K562 (cell line): ENCODE measurements around the gene NDUFA7. TPM values are rescaled to one million over a fixed set of nuclear protein-coding genes. Genes with fewer than 3 reads are reported as not detected.

ENCODE experiments used
- EP400 ChIP-seq: fragments of 450-650 bp; IDR thresholded peaks from 2 replicates; pipeline ENCODE4 v1.6.1; 2017; ENCODE audit warnings: antibody characterized with exemption, mild to moderate bottlenecking, moderate library complexity
- EZH2 ChIP-seq: IDR thresholded peaks from 2 replicates; pipeline ENCODE4 v1.6.1; 2012; ENCODE audit warnings: low read depth, mild to moderate bottlenecking, inconsistent platforms, low read length, borderline replicate concordance
- FOSL1 ChIP-seq: fragments of 200-800 bp; sonication (Bioruptor generic); conservative IDR thresholded peaks from 2 replicates; pipeline ENCODE4 v1.6.1; 2016; ENCODE audit warnings: missing genetic modification characterization, missing compliant biosample characterization
- FOXP4 ChIP-seq: sonication (generic); formaldehyde crosslinking; IDR thresholded peaks from 2 replicates; pipeline ENCODE4 v1.8.0; 2022; ENCODE audit warnings: mild to moderate bottlenecking, missing genetic modification reagents, borderline replicate concordance
- NRF1 ChIP-seq, 2 experiments: fragments of 450-650 bp; IDR thresholded peaks in 1 of 2; conservative IDR thresholded peaks in 1 of 2; 2 replicates each; pipeline ENCODE4 v1.6.1; 2014; ENCODE audit warnings: mild to moderate bottlenecking in 2 of 2
- UBTF ChIP-seq, 2 experiments: IDR thresholded peaks; 2 replicates each; pipeline ENCODE4 v1.6.1; 2012; ENCODE audit warnings: improper control_type of control experiment in 2 of 2, low read depth in 2 of 2, low read length in 2 of 2, borderline replicate concordance in 1 of 2
- ZNF311 ChIP-seq: fragments of 250-450 bp; sonication (Bioruptor Pico); IDR thresholded peaks from 2 replicates; pipeline ENCODE4 v1.4.0; 2020; ENCODE audit warnings: mild to moderate bottlenecking, moderate library complexity
- polyA plus RNA-seq, 8 experiments: library from polyadenylated mRNA; depleted of rRNA in 4 of 8; stranded (reverse) in 5 of 8; unstranded in 3 of 8; fragments of >200 nt; fragmentation: Nextera tagmentation in 2 of 8; fragmentation: Illumina TruSeq in 1 of 8; extraction: Ambion mirVana in 2 of 8; extraction: Trizol in 1 of 8; gene quantifications; 2 replicates each; pipeline versions ENCODE4 v1.2.1 to v1.2.3, GENCODE V29; 2011 to 2014; ENCODE audit warnings: inconsistent platforms in 1 of 8, missing spikeins in 1 of 8
- total RNA-seq, 7 experiments: library from RNA; depleted of rRNA in 6 of 7; stranded (reverse); fragments of >200 nt in 6 of 7; fragmentation: Illumina TruSeq in 2 of 7; extraction: Trizol in 2 of 7; gene quantifications; 2 replicates each; pipeline versions ENCODE4 v1.2.1 to v1.2.3, GENCODE V29; 2011 to 2021; ENCODE audit warnings: low replicate concordance in 1 of 7
- TF ChIP-seq, protein P1 (sequence below), 2 experiments: fragments of 450-650 bp; formaldehyde crosslinking in 1 of 2; IDR thresholded peaks; 2 replicates each; pipeline versions ENCODE4 v1.4.0 to v1.6.1; 2014 to 2020; ENCODE audit warnings: mild to moderate bottlenecking in 2 of 2, borderline replicate concordance in 1 of 2, low read depth in 1 of 2
- TF ChIP-seq, protein P2 (sequence below): fragments of 450-650 bp; IDR thresholded peaks from 2 replicates; pipeline ENCODE4 v1.7.0; 2016; ENCODE audit warnings: borderline replicate concordance

NDUFA7 gene
- total and polyA plus RNA-seq, 9 of the 15 experiments (the other 6 are each of a cell fraction or from before 2014, with no cell fraction given): 70.8 to 348 (median 142) TPM

DNA sequence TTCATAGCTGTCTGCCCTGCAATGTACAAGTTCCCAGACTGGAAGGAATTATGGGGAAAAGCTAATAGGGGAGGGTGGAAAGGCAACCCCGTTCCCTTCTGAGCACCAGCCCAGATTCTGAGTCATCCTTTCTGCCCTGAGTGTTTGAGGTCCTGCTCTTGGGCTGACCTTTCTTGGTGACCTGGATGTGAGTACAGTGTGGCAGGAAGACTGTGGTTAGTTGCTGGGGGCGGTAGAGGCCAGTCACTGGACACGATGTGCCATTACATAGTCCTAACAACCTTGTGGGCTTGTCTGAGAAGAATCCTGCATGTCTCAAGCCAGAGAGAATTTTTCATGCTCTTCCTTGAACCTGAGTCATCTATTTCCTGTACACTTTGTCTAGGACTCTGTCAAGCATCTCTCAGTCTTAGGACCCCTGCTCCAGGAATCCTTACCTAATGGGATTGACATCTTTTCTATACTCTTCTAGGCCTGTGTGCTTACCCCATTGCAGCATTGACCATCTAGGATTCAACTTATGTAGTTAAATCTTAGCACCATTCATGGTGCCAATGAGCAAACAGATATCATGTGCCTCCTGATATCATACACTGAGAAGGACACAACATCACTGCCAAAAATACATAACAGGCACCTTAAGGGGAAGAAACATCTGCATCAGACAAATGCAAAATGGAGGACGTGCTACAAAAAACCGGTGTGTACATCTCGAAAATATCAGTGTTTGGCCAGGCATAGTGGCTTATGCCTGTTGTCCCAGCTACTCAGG, 34.6 kb upstream of the NDUFA7 start (continued):
- TF ChIP-seq, protein P1, sequence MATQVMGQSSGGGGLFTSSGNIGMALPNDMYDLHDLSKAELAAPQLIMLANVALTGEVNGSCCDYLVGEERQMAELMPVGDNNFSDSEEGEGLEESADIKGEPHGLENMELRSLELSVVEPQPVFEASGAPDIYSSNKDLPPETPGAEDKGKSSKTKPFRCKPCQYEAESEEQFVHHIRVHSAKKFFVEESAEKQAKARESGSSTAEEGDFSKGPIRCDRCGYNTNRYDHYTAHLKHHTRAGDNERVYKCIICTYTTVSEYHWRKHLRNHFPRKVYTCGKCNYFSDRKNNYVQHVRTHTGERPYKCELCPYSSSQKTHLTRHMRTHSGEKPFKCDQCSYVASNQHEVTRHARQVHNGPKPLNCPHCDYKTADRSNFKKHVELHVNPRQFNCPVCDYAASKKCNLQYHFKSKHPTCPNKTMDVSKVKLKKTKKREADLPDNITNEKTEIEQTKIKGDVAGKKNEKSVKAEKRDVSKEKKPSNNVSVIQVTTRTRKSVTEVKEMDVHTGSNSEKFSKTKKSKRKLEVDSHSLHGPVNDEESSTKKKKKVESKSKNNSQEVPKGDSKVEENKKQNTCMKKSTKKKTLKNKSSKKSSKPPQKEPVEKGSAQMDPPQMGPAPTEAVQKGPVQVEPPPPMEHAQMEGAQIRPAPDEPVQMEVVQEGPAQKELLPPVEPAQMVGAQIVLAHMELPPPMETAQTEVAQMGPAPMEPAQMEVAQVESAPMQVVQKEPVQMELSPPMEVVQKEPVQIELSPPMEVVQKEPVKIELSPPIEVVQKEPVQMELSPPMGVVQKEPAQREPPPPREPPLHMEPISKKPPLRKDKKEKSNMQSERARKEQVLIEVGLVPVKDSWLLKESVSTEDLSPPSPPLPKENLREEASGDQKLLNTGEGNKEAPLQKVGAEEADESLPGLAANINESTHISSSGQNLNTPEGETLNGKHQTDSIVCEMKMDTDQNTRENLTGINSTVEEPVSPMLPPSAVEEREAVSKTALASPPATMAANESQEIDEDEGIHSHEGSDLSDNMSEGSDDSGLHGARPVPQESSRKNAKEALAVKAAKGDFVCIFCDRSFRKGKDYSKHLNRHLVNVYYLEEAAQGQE (IDR thresholded peaks at IDR 0.05; ENCODE audit: borderline replicate concordance): peak; percentile 59
- TF ChIP-seq, protein P1 (CRISPR knock-in tag; IDR thresholded peaks at IDR 0.05; ENCODE audit: low read depth): no peak
- TF ChIP-seq EP400 (0 out of 2 replicates have a peak, but pooled peaks have one; percentile 36), UBTF (IDR thresholded peaks at IDR 0.05; ENCODE audit: borderline replicate concordance in 1 of 2, low read depth in 2 of 2, low read length in 2 of 2) (peak in 1 of 2 experiments; percentile 75; a peak in 1 of 4 replicates), FOSL1 (tag) (peak; percentile 93), ZNF311 (CRISPR knock-in tag) (no peak), FOXP4 (no peak), NRF1 (conservative IDR thresholded peaks at IDR 0.05 in 1 of 2, IDR thresholded peaks at IDR 0.05 in 1 of 2) (peak; percentile 18 to 42; a peak in 2 of 4 replicates), EZH2 (no peak)
- TF ChIP-seq, protein P2, sequence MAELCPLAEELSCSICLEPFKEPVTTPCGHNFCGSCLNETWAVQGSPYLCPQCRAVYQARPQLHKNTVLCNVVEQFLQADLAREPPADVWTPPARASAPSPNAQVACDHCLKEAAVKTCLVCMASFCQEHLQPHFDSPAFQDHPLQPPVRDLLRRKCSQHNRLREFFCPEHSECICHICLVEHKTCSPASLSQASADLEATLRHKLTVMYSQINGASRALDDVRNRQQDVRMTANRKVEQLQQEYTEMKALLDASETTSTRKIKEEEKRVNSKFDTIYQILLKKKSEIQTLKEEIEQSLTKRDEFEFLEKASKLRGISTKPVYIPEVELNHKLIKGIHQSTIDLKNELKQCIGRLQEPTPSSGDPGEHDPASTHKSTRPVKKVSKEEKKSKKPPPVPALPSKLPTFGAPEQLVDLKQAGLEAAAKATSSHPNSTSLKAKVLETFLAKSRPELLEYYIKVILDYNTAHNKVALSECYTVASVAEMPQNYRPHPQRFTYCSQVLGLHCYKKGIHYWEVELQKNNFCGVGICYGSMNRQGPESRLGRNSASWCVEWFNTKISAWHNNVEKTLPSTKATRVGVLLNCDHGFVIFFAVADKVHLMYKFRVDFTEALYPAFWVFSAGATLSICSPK: no peak
- TF ChIP-seq, all 486 proteins: peak for 73
